Measurements from ENCODE around the gene ZNF75A.

ZNF75A gene

GRCh38 chr16:3356118-3356517, 50.8 kb downstream of the ZNF75A start:
- TF ChIP-seq EP300 (IDR thresholded peaks at IDR 0.05; ENCODE audit: borderline replicate concordance), result no peak
- TF ChIP-seq REST (IDR thresholded peaks at IDR 0.05; ENCODE audit: low read depth), result no peak
- no peak for TF ChIP-seq YY1 (IDR thresholded peaks at IDR 0.05; ENCODE audit: low read depth)
- TF ChIP-seq TCF12 (IDR thresholded peaks at IDR 0.05; ENCODE audit: low read depth), result no peak
- no peak for TF ChIP-seq NFIC (IDR thresholded peaks at IDR 0.05)
- no peak for TF ChIP-seq CEBPB (IDR thresholded peaks at IDR 0.05)
- TF ChIP-seq USF1 (IDR thresholded peaks at IDR 0.05), result no peak
- no peak for TF ChIP-seq FOXM1 (IDR thresholded peaks at IDR 0.05; ENCODE audit: borderline replicate concordance, low read depth)
- TF ChIP-seq MAX (IDR thresholded peaks at IDR 0.05), result no peak
- no peak for TF ChIP-seq CREB1 (IDR thresholded peaks at IDR 0.05; ENCODE audit: low read depth)
- TF ChIP-seq EGR1 (IDR thresholded peaks at IDR 0.05), result no peak
- TF ChIP-seq TEAD4 (IDR thresholded peaks at IDR 0.05), result no peak
- no peak for TF ChIP-seq ZBTB7A (IDR thresholded peaks at IDR 0.05; ENCODE audit: low read depth)
- TF ChIP-seq RAD21 (IDR thresholded peaks at IDR 0.05; ENCODE audit: low read depth), result no peak
- no peak for TF ChIP-seq TAF1 (IDR thresholded peaks at IDR 0.05; ENCODE audit: low read depth)

GRCh38 chr16:3358871-3359270, 53.6 kb downstream of the ZNF75A start:
- TF ChIP-seq YY1 (IDR thresholded peaks at IDR 0.05; ENCODE audit: low read depth), result no peak
- TF ChIP-seq EGR1 (IDR thresholded peaks at IDR 0.05), result no peak
- TF ChIP-seq TAF1 (IDR thresholded peaks at IDR 0.05; ENCODE audit: low read depth), result no peak
- TF ChIP-seq EP300 (IDR thresholded peaks at IDR 0.05; ENCODE audit: borderline replicate concordance), result no peak

- TF ChIP-seq USF1 (IDR thresholded peaks at IDR 0.05) (no peak), REST (IDR thresholded peaks at IDR 0.05; ENCODE audit: low read depth) (no peak), RAD21 (IDR thresholded peaks at IDR 0.05; ENCODE audit: low read depth) (no peak), TCF12 (IDR thresholded peaks at IDR 0.05; ENCODE audit: low read depth) (no peak), ZBTB7A (IDR thresholded peaks at IDR 0.05; ENCODE audit: low read depth) (no peak), CEBPB (IDR thresholded peaks at IDR 0.05) (no peak), TEAD4 (IDR thresholded peaks at IDR 0.05) (no peak), NFIC (IDR thresholded peaks at IDR 0.05) (no peak), CREB1 (IDR thresholded peaks at IDR 0.05; ENCODE audit: low read depth) (no peak), YY1 (IDR thresholded peaks at IDR 0.05; ENCODE audit: low read depth) (no peak), TAF1 (IDR thresholded peaks at IDR 0.05; ENCODE audit: low read depth) (no peak), FOXM1 (IDR thresholded peaks at IDR 0.05; ENCODE audit: borderline replicate concordance, low read depth) (no peak), EP300 (IDR thresholded peaks at IDR 0.05; ENCODE audit: borderline replicate concordance) (no peak), EGR1 (IDR thresholded peaks at IDR 0.05) (no peak), MAX (IDR thresholded peaks at IDR 0.05) (no peak)
Measured at GRCh38 chr16:3362931-3363330, 57.6 kb downstream of the ZNF75A start.

- no peak for TF ChIP-seq MAX (IDR thresholded peaks at IDR 0.05)
- TF ChIP-seq TAF1 (IDR thresholded peaks at IDR 0.05; ENCODE audit: low read depth), result no peak
- TF ChIP-seq TEAD4 (IDR thresholded peaks at IDR 0.05), result no peak
- TF ChIP-seq NFIC (IDR thresholded peaks at IDR 0.05), result no peak
- no peak for TF ChIP-seq REST (IDR thresholded peaks at IDR 0.05; ENCODE audit: low read depth)
- TF ChIP-seq EP300 (IDR thresholded peaks at IDR 0.05; ENCODE audit: borderline replicate concordance), result no peak
- no peak for TF ChIP-seq ZBTB7A (IDR thresholded peaks at IDR 0.05; ENCODE audit: low read depth)
- TF ChIP-seq USF1 (IDR thresholded peaks at IDR 0.05), result no peak
- no peak for TF ChIP-seq CEBPB (IDR thresholded peaks at IDR 0.05)
- TF ChIP-seq FOXM1 (IDR thresholded peaks at IDR 0.05; ENCODE audit: borderline replicate concordance, low read depth), result no peak
- no peak for TF ChIP-seq TCF12 (IDR thresholded peaks at IDR 0.05; ENCODE audit: low read depth)
- TF ChIP-seq EGR1 (IDR thresholded peaks at IDR 0.05), result no peak
- no peak for TF ChIP-seq YY1 (IDR thresholded peaks at IDR 0.05; ENCODE audit: low read depth)
- TF ChIP-seq RAD21 (IDR thresholded peaks at IDR 0.05; ENCODE audit: low read depth), result no peak
- TF ChIP-seq CREB1 (IDR thresholded peaks at IDR 0.05; ENCODE audit: low read depth), result no peak
Measured at GRCh38 chr16:3363793-3364192, 58.5 kb downstream of the ZNF75A start.

All from Ishikawa (cell line).